Measurements from ENCODE around the gene MACROD1.

MACROD1 gene

DNA sequence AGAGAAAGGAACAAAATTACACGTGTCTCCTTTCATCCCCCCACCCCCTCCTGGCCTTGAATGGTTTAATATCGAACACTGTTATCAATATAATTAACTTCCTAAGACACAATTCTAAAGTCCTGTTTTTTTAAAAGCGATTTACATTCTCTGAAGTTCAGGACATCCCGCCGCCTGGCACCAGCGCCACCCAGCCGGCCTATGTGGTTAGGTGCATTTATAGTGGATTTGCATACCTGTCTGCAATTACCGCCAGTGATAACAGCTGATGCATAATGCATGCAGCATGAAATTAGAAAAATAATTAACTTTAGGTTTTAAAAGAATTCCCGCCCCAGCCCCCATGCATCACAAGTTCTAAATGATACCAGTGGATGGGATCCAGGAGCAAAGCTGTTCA, 58.6 kb downstream of the MACROD1 start:
- DNase-seq = no peak

DNA sequence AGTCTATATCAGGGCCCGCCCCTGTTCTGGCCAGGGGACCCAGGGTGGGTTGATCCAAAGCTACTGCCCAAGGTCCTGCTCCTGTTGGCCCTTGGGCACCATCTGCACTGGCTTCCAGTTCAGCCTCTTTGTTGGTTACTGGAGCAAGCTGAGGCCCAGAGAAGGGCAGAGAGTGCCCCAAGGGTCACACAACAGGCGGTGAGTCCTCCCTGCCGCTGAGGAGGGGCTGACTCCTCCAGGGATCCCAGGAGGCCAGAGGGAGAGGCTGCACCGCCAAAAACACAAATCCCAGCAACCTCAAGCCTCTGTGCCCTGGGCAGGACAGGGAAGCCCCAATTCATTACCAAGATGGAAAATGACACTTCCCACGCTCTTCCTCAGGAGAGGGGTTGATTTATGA, 61.3 kb downstream of the MACROD1 start:
- no peak for DNase-seq

DNA sequence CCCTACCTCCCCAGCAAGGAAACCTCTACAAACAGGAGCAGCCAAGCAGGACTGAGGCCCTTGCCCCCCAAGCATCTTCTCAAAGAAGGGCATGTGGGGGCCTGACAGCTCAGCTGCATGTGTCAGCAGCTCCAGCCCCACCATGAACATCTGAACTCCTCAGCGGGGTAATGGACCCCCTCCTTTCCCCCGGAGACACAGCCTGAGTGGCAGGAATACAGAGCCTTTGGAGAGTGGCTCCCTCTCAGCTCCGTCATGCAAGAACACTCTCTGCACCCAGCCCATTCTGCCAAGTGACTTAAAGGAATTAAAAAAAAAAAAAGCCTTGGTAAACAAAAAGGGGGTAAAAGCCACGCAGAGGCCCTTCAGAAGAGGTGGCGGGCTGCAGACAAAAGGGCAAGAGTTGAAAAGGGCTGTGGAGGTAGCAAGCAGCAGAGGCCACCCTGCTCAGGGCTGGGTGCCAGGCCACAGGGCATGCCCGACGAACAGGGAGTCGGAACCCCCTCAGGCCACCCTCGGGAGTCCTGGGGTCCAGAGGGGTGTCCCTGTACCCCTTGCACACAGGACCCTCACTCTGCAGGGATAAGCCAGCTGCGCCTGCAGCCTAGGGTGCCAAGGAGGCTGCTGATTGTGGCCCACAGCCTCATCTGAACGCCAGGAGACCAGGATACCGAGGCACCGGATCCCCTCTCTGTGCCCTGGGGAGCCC, 62.5 kb downstream of the MACROD1 start:
- no peak for DNase-seq

DNA sequence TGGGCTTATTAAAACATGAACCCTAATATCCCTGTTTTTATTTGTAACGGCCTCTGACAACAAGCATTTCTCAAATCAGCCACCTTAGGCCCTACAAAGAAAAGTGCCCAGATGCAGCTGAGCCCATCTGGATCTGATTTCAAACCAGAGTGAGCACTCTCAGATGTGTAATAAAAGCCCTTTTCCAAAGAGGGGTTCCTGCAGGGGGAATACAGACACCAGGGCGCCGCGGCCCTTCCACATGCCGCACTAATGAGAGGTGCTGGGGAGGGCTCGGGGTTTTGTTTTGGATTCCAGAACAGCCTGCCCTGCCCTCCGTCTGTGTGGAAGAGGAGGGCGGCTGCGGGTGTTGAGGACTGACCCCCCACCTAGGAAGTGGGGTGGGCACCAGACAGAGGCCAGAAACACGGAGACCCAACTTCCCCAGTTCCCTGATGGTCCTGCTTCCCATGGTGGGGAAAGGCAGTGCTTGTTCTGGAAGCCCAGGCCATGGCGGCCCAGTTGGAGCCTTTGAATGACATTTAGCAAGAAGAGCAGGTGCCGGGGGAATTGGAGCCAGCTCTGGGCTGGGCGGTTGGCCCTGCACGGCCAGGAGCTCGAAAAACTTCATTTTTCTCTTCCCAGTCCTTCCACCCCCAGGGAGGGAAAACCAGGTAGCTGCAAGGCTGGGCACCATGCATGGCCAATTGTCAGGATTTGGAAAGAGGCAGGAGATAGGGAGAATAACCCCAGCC, 63.7 kb downstream of the MACROD1 start:
- DNase-seq = no peak

DNA sequence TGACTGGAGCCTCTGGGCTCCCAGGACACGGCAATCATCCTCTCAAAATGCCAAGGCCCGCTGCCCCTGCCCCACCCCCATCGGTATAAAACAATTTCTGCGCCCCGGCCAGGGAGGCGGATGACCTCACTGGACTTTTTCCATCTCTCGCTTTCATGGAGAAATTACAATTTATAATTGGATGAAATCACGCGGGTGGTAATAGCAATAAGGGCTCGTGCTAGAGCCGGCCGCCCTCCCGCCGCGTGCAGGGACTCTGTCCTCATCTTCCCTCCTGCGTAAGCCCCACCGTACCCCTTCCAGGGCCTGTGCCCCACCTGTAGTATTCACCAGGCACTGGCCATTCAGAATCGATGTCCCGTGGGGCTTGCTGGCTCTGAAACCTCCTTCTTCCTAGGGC, 64.5 kb downstream of the MACROD1 start:
- no peak for DNase-seq

DNA sequence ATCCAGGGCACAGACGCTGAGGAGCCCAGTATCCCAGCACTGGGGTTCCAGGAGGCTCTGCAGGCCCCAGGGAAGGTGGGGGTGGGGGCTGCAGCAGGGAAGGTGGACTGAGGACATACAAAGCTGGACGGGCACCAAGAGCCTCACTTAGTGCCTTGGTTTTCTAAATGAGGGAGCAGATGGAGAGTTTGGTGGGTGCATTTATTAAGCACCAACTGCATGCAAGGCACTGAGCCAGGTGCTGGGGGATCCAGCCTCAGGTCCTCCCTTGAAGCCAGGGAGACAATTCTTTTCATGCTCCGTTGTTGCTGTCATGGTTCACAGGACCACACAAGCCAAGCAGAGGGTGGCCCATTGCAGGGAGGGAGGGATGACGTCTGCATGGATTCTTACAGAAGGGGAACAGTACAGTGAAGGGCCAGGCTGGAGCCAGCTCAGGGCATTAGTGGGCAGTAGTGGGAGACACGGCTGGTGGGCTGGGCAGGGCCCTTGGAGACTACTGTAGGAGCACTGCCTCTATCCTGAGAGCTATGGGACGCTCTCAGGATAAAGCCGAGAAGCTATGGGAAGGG, 65.0 kb downstream of the MACROD1 start:
- DNase-seq = no peak

DNA sequence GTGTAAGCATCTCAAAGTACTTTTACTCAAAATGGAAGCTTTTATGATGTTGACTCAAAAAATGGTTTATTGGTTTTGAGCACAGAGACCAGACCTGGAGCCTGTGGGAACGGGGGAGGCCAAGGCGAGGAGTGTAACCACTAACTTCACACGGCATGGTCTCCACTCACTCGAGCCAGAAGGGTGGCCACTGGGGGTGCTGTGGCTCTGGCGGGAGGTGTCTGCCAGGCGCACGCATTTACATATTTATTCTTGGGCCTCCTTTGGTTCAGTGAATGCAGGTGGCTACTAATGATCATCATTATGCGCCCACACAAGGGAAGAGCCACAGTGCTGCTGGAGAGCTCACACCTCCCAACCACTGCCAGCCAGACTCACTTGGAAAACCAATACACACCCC, 65.6 kb downstream of the MACROD1 start:
- no peak for DNase-seq

DNA sequence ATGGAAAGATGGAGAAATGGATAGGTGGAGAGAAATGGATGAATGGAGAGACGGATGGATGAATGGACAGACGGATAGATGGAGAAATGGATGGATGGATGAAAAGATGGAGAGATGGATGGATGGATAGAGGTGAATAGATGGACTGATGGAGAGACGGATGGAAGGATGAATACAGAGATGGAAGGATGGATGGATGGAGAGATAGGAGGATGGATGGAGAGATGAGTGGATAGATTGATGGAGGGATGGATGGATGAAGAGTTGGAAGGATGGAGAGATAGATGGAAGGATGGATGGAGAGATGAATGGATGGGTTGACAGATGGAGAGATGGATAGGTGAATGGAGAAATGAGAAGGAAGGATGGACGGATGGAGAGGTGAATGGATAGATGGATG, 66.5 kb downstream of the MACROD1 start:
- DNase-seq = no peak

DNA sequence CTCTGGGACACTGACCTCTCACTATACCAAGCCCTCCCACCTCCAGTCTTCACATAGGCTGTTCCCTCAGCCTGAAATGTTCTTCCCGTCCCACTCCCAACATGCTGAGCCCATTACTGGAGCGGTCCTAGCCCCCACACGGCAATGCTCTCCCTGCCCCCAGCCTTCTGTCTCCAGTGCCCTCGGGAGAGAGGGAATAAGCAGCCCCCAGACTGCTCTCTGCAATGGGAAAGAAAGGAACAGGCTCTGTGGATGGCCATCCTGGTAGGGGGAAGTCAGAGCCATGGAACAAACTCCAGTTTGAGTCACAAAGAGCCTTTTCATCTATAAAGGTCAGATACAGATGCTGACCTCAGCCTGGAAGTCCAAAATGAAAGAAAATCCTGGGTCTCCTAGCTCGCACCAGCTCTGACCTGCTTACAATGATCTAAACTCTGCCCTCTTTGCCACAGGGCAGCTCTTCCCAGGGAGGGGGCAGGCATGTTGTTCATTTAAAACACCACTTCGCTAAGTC, 67.5 kb downstream of the MACROD1 start:
- DNase-seq = no peak

DNA sequence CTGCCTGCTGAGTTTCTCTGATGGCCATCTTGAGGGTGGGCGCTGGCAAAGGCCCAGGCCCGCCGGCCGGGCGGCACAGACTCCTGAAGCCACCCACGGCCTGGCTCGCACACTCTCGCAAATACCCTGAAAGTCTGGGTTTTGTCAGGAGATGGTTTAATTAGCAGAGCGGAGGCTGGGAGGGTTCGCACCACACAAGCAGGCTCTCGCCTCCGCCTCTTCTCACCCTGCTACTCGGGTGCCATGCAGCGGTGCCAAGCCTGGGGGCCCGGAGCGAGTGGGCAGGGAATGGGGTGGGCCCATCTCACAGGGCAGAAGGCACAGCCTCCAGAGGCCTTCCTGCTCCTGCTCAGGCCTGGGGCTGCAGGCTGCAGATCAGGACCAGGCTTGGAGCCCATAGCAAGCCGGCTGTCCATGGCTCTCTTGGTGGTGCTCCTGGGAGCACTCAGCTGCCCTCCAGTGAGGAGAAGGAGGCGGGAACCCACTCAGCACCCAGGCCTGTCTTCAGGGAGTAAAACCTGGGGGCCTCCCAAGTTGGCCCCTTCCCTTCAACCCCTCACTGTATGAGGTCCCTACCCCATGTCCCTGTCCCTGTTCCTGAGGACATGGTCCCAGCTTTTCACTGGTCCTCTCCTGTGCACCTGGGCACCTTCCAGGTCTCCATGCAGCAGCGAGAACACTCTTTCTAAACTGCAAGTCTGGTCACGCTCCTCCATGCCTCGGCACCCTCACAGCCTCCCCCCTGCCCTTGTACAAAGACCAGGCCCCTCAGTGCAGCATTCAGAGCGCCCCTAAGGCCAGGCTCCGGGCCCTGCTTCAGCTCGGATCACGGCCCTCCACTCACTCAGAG, 68.2 kb downstream of the MACROD1 start:
- DNase-seq = no peak

DNA sequence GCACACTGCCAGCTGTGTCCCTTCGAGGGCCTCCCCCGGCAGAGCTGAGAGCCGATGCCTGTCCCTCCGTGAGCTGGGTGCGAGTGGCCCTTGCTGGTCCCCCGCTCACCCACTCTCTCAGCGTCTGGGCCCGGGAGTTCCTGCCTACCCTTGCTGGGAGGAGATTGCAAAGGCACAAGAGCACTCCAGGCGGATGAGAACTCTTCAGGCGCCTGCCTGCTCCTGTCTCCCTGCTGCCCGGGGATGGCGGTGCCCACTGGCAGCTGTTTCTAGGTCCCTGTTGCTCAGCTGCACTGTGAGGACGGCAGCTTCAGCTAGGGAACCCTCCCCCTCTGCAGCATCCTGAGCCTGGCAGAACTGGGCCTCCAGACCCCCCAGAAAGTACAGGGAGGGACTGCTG, 69.1 kb downstream of the MACROD1 start:
- DNase-seq = no peak

DNA sequence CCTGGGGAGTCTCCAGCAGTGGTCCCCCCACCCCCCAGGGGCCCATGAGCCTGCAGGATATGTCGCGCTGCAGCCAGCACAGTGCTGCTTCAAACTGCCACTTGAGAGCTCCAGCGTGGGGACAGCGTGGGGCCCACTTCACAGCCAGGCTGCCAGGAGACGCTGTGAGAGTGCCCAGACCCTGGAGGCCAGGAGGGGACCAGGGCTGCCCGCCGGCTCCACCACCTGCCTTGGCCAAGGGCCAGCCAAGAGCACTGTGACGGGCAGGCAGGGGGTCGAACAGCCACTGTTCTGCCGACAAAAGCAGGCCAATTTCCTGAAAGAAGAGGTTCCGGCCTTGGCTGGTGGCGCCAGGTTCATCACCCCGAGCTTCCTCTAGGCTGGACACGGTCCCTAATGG, 70.0 kb downstream of the MACROD1 start:
- DNase-seq = no peak

DNA sequence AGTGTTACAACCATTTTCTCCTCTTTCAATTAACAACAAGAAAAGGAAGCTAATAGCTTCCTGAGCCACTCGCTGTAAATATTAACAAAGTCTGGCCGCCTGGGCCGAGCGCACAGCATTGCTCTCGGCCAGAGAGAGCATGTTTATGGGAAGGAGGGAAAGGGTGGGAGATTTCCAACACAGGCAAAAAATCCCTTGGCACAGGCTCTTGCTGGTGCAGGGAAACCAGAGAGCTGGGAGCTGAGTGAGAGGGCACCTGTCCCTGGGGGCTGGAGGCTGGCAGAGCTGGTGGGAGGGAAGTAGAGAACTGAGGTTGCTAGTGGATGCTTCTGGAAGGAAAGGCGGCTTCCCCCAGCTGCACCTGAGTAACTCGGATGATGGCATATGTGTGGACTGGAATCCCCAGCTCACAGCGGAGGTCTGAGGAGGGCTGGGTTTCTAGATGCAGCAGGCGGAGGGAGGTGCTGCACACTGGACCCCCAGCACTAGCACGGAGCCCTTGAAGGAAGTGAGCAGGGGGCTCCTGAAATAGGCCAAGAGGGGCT, 70.6 kb downstream of the MACROD1 start:
- no peak for DNase-seq

DNA sequence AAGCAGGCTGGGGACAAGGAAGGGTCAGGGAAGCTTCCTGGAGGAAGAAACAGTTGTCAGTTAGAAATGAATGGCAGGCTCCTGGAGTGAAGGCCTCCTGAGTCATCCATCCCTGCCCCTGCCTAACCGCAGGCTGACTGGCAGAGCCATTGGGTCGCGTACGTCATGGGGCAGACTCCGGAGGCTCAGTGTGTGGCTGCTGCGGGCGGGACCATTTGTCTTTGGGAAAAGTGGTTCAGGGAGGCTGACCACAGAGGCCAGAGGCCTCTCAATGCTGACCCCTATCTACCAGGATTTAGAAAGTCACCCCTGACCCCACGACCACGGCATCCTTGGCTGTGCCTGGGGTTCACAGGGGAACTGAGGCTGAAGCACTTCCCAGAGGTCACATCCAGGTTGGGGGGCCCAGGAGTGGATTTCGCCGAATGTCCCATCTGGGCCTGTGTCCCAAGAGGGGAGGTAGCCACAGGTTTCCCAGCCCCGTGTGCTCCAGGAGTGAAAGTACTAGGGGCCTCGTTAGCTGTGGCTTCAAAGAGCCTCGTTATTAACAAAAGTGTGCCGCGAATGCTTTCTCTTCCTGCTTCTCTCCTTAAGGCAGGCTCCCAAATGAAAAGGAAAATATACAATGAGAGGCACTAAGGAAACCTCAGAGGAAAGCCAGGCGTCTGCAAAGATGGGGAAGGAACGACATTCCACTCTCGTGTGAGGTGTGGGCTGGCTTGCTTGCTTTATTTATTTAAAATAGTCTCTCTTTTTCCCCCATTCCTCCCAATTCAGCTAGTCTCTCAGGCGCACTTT, 71.3 kb downstream of the MACROD1 start:
- DNase-seq = no peak

DNA sequence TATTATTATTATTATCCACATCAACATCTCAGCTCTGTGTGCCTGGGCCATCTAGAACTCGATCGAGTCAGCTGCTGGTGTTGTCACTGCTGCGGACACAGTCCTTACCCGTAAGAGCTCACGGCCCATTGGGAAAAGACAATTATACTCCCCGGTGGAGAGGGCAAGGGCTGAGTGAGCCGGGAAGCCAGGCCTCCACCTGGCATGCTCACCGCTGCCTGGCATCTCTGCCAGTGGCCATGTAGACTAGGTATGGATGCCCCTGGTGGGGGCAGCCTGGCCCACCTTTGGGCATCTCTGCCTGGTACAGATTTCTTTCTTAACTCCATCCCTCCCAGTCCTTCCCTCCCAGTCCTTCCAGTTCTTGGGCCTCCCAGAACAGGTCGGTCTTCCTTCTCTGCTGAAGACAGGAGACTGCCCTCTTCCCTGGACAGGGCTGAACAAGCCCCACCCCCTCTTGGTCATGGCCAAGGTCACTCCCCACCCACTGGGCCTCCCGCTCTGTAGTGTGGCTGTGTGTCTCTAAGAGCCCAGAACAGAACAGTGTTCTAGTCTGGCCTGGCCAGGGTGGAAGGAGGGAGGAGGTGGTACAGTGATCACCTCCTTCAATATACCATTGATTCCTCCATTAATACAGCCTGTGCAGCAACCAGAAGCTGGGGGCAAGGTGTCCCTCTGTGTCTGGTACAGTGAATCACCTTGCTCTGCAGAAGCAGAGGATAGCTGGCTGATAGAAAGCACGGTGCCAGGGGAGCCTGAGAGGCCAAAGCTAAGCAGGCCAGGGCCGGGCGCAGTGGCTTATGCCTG, 72.5 kb downstream of the MACROD1 start:
- DNase-seq = no peak

DNA sequence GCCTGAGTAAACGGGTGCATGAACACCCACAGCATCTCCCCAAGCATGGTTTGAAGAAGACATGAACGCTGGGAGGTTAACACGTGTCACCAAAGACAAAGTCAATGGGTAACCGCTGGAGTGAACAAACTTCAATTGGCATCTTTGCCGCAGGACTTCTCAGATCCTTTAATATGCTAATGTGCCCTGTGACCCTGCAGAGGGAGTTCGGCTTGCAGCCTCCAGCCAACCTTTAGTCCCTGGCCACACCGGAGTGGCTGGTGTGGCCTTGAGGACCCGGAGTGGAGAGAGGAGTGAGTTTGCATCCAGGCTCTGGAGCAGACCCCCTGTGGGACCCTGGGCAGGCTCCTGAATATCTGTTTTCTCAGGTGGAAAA, 73.2 kb downstream of the MACROD1 start:
- no peak for DNase-seq

DNA sequence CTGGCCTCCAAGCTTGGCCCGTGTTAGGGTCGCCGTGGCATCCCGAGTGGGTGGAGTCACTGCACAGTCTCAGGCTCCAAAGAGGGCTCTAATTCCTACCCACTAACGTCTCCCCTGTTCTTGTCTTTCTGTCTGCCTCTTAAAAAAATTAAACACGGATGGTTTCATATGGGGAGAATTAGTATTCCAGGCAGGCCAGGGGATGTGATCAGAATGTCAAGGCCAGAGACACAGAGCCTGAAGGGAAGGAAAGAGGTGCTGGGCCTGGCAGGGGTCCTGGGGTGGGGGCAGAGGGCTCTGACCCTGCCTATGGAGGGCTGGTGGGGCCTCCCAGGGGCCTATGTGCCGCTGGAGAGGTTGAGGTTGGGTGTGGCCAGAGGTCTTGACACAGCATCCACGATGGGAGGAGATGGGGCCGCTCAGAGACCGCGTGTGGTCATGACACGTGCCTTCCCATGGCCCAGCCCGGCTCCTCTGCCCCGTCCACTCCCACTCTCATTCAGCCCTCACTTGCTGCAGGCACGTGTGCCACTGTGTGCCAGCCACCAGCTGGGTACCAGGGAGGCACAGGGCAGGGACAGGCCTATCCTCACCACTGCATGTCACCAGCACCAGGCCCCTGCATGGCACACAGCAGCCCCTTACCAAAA, 73.7 kb downstream of the MACROD1 start:
- DNase-seq = no peak

DNA sequence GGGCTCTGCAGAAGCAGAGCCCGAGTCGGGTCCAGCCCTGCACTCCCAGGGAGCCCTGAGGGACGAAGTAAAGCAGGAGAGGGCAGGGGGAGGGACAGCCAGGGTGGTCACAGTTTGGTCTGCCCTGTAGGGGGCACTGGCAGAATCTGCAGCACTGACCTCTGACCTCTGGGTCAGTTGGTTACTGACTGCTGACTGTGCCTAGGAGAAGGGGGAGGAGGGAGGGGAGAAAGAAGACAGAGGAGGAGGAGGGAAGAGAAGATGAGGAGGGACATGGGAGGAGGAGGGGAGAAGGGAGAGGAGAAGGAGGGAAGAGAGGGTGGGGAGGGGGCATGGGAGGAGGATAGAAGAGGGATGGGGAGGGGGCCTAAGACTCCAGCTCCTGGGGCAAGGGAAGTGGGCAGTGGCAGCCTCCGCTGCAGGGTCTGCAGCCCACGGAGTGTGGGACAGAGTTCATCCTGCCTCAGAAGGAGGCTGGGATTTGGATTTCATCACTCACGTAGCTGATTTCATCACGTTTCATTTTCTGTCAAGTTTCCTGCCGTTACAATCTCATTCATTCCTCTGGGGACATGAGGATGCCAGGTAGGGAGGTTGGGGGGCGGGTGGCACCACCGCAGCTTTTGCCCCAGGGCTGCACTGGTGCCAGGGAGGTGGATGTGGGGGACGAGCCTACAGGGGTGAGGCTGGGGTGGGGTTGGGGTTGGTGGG, 75.0 kb downstream of the MACROD1 start:
- no peak for DNase-seq

DNA sequence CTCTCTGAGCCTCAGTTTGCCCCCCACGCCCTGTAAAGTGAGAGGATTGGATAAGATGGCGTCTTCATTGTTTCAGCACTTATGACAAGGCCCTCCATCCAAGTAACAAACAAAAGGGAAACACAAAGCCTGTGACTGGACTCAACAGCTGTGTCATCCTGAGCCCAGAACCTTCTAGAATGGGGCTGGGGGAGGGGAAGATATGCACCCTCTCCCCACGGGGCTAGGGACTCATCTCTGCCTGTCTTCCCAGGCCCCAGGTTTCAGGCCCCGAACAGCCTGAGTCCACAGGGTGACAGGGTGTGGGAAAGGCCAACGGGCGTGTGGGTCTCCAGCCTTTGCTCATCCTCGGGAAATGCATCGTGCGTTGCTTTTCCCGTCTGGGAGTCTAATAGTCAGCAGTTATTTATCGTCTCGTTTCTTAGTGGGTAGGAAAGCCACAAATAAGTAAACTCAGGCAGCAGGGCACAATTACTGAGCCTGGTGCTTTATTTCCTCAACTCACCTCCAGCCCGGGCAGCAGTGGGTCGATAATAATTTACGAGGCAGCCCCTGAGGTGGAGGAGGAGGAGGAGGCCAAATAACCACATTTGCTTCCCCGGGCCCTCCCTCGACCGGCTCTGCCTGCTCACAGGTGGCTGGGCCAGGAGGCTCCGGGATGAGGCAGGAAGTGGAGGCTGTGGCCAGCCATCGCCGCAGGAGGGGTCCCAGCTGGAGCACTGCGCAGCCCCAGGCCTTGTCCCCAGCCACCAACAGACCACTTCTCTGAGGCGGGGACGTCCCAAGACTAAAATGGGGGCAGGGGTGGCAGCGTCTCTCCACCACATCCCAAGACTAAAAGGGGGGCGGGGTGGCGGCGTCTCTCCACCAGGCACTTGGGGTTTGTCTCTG, 75.8 kb downstream of the MACROD1 start:
- no peak for DNase-seq

All from NK-92 treated with Interleukin-12 subunit alpha and Interleukin-12 subunit beta, amount 100 ng/mL, for 24 hours (cell line).